H1 (cell line): ENCODE data around the gene PRSS21. TPM values are rescaled to one million over a fixed set of nuclear protein-coding genes. Genes with fewer than 3 reads are reported as not detected.

Source experiments
- CTCF ChIA-PET: fragments of 300-600 bp; sonication (Branson Sonifier 250); formaldehyde crosslinking; loops from one replicate; lab custom pipeline; 2021; ENCODE audit not compliant: partially characterized antibody; lab: Charles Lee
- POLR2A ChIA-PET: fragments of 300-600 bp; sonication (Branson Sonifier 250); formaldehyde crosslinking; loops from one replicate; lab custom pipeline; 2021; ENCODE audit warnings: inconsistent platforms; ENCODE audit not compliant: partially characterized antibody; lab: Charles Lee
- DNase-seq, 2 experiments: peaks; one replicate each; pipeline versions ENCODE4 v3.0.0 to v3.0.0-alpha.2; 2010 to 2022; ENCODE audit warnings: low spot score in 2 of 2, low read depth in 1 of 2, mixed read lengths in 1 of 2
- FAIRE-seq: peaks from 2 replicates; lab custom pipeline; 2011; peaks lifted over from hg19 to GRCh38; lab: Jason Lieb, UNC
- H2AFZ ChIP-seq: 2 replicates; pipeline ENCODE4 v1.8.1; 2012; ENCODE audit warnings: low read length, inconsistent platforms
- H2AK5ac ChIP-seq: 2 replicates; pipeline ENCODE4 v1.6.1; 2013; ENCODE audit warnings: low read depth, low read length
- H2BK120ac ChIP-seq: replicated peaks from 2 replicates; pipeline ENCODE3; 2013; ENCODE audit warnings: low read depth, low read length, inconsistent platforms
- H2BK12ac ChIP-seq: 2 replicates; pipeline ENCODE4 v1.6.1; 2013; ENCODE audit warnings: low read depth, low read length
- H2BK15ac ChIP-seq: 2 replicates; pipeline ENCODE4 v1.6.1; 2013; ENCODE audit warnings: low read length
- H2BK20ac ChIP-seq: 2 replicates; pipeline ENCODE4 v1.6.1; 2013; ENCODE audit warnings: low read length
- H2BK5ac ChIP-seq: 2 replicates; pipeline ENCODE4 v1.6.1; 2013; ENCODE audit warnings: low read depth, low read length
- H3K14ac ChIP-seq: 2 replicates; pipeline ENCODE4 v1.6.1; 2013; ENCODE audit warnings: inconsistent platforms; ENCODE audit not compliant: insufficient read length
- H3K18ac ChIP-seq: 2 replicates; pipeline ENCODE4 v1.6.1; 2013; ENCODE audit warnings: low read length; ENCODE audit errors: extremely low read depth
- H3K23ac ChIP-seq: 2 replicates; pipeline ENCODE4 v1.6.1; 2013; ENCODE audit warnings: inconsistent platforms; ENCODE audit not compliant: insufficient read length
- H3K23me2 ChIP-seq: 2 replicates; pipeline ENCODE4 v1.6.1; 2013; ENCODE audit warnings: low read depth, low read length
- H3K27ac ChIP-seq: 2 replicates; pipeline ENCODE4 v1.6.1; 2011; ENCODE audit warnings: low read depth, low read length, inconsistent platforms
- H3K27me3 ChIP-seq, 4 experiments: replicated peaks in 1 of 4; 1 replicate in 1 of 4; 2 replicates in 3 of 4; pipeline versions ENCODE4 v1.6.1 to v1.8.1; 2011 to 2013; ENCODE audit warnings: low read length in 3 of 4, mild to moderate bottlenecking in 3 of 4, inconsistent platforms in 2 of 4, mixed read lengths in 2 of 4, moderate library complexity in 1 of 4; ENCODE audit not compliant: control insufficient read depth in 3 of 4, insufficient read depth in 3 of 4; ENCODE audit errors: extremely low read depth in 1 of 4
- H3K36me3 ChIP-seq, 4 experiments: 2 replicates each; pipeline versions ENCODE4 v1.6.1 to v1.8.1; 2011 to 2013; ENCODE audit warnings: mild to moderate bottlenecking in 4 of 4, low read length in 3 of 4, moderate library complexity in 2 of 4, control low read depth in 1 of 4, inconsistent platforms in 1 of 4; ENCODE audit not compliant: insufficient read depth in 4 of 4, control insufficient read depth in 2 of 4
- H3K4ac ChIP-seq: replicated peaks from 2 replicates; pipeline ENCODE3; 2013; ENCODE audit warnings: low read length, low read depth, mixed read lengths, inconsistent platforms; ENCODE audit not compliant: insufficient read length
- H3K4me1 ChIP-seq, 4 experiments: replicated peaks in 1 of 4; 1 replicate in 1 of 4; 2 replicates in 3 of 4; pipeline versions ENCODE4 v1.6.1 to v1.8.1; 2011 to 2013; ENCODE audit warnings: low read length in 3 of 4, inconsistent platforms in 2 of 4, mixed read lengths in 1 of 4; ENCODE audit not compliant: insufficient read depth in 4 of 4, control insufficient read depth in 3 of 4
- H3K4me2 ChIP-seq, 2 experiments: 2 replicates each; pipeline versions ENCODE4 v1.6.1 to v1.8.1; 2011 to 2013; ENCODE audit warnings: low read depth in 2 of 2, low read length in 2 of 2, control low read depth in 1 of 2, inconsistent platforms in 1 of 2, mild to moderate bottlenecking in 1 of 2; ENCODE audit not compliant: insufficient read depth in 1 of 2
- H3K4me3 ChIP-seq, 4 experiments: fragments of 200-600, 300-600 bp in 1 of 4; sonication (generic), shearing (Covaris generic), sonication (Bioruptor Twin) in 1 of 4; 2 replicates each; pipeline versions ENCODE4 v1.5.1 to v1.8.1; 2011 to 2016; ENCODE audit warnings: low read length in 4 of 4, low read depth in 3 of 4, control low read depth in 2 of 4, inconsistent platforms in 2 of 4, mild to moderate bottlenecking in 2 of 4, mixed read lengths in 1 of 4, moderate library complexity in 1 of 4; ENCODE audit not compliant: insufficient read depth in 2 of 4; ENCODE audit errors: extremely low read depth in 1 of 4
- H3K56ac ChIP-seq: replicated peaks from 2 replicates; pipeline ENCODE3; 2013; ENCODE audit warnings: low read depth, mild to moderate bottlenecking, mixed read lengths, low read length, inconsistent platforms; ENCODE audit not compliant: insufficient read length
- H3K79me1 ChIP-seq: 2 replicates; pipeline ENCODE4 v1.6.1; 2013; ENCODE audit warnings: low read depth, low read length, control low read depth
- H3K79me2 ChIP-seq, 2 experiments: 2 replicates each; pipeline versions ENCODE4 v1.6.1 to v1.8.1; 2012 to 2013; ENCODE audit warnings: low read length in 2 of 2, mild to moderate bottlenecking in 2 of 2, inconsistent platforms in 1 of 2; ENCODE audit not compliant: insufficient read depth in 2 of 2, control insufficient read depth in 1 of 2
- H3K9ac ChIP-seq, 4 experiments: replicated peaks in 1 of 4; 1 replicate in 1 of 4; 2 replicates in 3 of 4; pipeline versions ENCODE4 v1.6.1 to v1.8.1; 2011 to 2013; ENCODE audit warnings: low read depth in 3 of 4, low read length in 3 of 4, control low read depth in 2 of 4, mild to moderate bottlenecking in 2 of 4, moderate library complexity in 2 of 4, inconsistent platforms in 1 of 4; ENCODE audit errors: extremely low read depth in 1 of 4
- H3K9me3 ChIP-seq, 2 experiments: 2 replicates each; pipeline versions ENCODE4 v1.6.1 to v1.8.1; 2012 to 2013; ENCODE audit warnings: mild to moderate bottlenecking in 2 of 2, moderate library complexity in 2 of 2, control low read depth in 1 of 2, inconsistent platforms in 1 of 2, low read depth in 1 of 2, low read length in 1 of 2, mixed read lengths in 1 of 2; ENCODE audit not compliant: insufficient read depth in 2 of 2
- H4K20me1 ChIP-seq, 2 experiments: replicated peaks in 1 of 2; 2 replicates each; pipeline versions ENCODE3 to v1.8.1; 2011 to 2013; ENCODE audit warnings: inconsistent platforms in 2 of 2, low read length in 2 of 2, mild to moderate bottlenecking in 1 of 2; ENCODE audit not compliant: insufficient read depth in 2 of 2, control insufficient read depth in 1 of 2
- H4K5ac ChIP-seq: 2 replicates; pipeline ENCODE4 v1.6.1; 2013; ENCODE audit warnings: low read length, low read depth, mixed read lengths, inconsistent platforms; ENCODE audit not compliant: insufficient read length
- H4K8ac ChIP-seq: 2 replicates; pipeline ENCODE4 v1.8.0; 2013; ENCODE audit warnings: mild to moderate bottlenecking, moderate library complexity, low read length, inconsistent platforms; ENCODE audit not compliant: insufficient read depth; ENCODE audit errors: extremely low read depth
- H4K91ac ChIP-seq: replicated peaks from 2 replicates; pipeline ENCODE3; 2013; ENCODE audit warnings: low read length, mixed read lengths, inconsistent platforms; ENCODE audit not compliant: insufficient read length
- CEBPB ChIP-seq: IDR thresholded peaks from 2 replicates; pipeline ENCODE4 v1.6.1; 2012; ENCODE audit warnings: low read depth, low read length
- CHD1 ChIP-seq: IDR thresholded peaks from 2 replicates; pipeline ENCODE4 v1.6.1; 2012; ENCODE audit warnings: low read depth, low read length, improper control_type of control experiment
- EZH2 ChIP-seq: fragments of 200-600 bp; sonication (generic); IDR thresholded peaks from 2 replicates; pipeline ENCODE4 v1.7.1; 2012; ENCODE audit warnings: low read depth, mild to moderate bottlenecking, moderate library complexity, low read length, inconsistent platforms; ENCODE audit not compliant: severe bottlenecking
- HDAC6 ChIP-seq: IDR thresholded peaks from one replicate; pipeline ENCODE4 v1.7.1; 2012; ENCODE audit warnings: low read depth, mild to moderate bottlenecking, inconsistent platforms, low read length, moderate library complexity
- MAFK ChIP-seq: IDR thresholded peaks from 2 replicates; pipeline ENCODE4 v1.6.1; 2012; ENCODE audit warnings: low read depth, mild to moderate bottlenecking, improper control_type of control experiment, low read length
- NRF1 ChIP-seq: IDR thresholded peaks from 2 replicates; pipeline ENCODE4 v1.6.1; 2011; ENCODE audit warnings: mild to moderate bottlenecking, low read depth, low read length, improper control_type of control experiment
- RAD21 ChIP-seq, 2 experiments: IDR thresholded peaks in 1 of 2; conservative IDR thresholded peaks in 1 of 2; 2 replicates each; pipeline ENCODE4 v1.6.1; 2011; ENCODE audit warnings: low read depth in 2 of 2, low read length in 2 of 2, improper control_type of control experiment in 1 of 2, inconsistent platforms in 1 of 2, mild to moderate bottlenecking in 1 of 2, moderate library complexity in 1 of 2
- RFX5 ChIP-seq: IDR thresholded peaks from 2 replicates; pipeline ENCODE4 v1.6.1; 2011; ENCODE audit warnings: low read depth, low read length, improper control_type of control experiment, borderline replicate concordance
- SIRT6 ChIP-seq: IDR thresholded peaks from one replicate; pipeline ENCODE4 v1.7.1; 2012; ENCODE audit warnings: low read length, inconsistent platforms
- SIX5 ChIP-seq: IDR thresholded peaks from 2 replicates; pipeline ENCODE4 v1.6.1; 2011; ENCODE audit warnings: mild to moderate bottlenecking, low read depth, low read length
- WGBS, 2 experiments: shearing (Covaris generic) in 1 of 2; methylation state at CpG; one replicate each; pipeline versions ENCODE4 v1.1.6 to v1.1.7; 2013 to 2015; ENCODE audit warnings: low lambda C conversion rate in 2 of 2, mixed read lengths in 2 of 2, inconsistent platforms in 1 of 2, low coverage in 1 of 2, missing lambda C conversion rate in 1 of 2; ENCODE audit not compliant: insufficient replicate concordance in 2 of 2, insufficient coverage in 1 of 2, insufficient read length in 1 of 2; ENCODE audit errors: extremely low coverage in 1 of 2, missing lambda C conversion rate in 1 of 2; 5-methylcytosine and 5-hydroxymethylcytosine counted together
- polyA plus RNA-seq, 7 experiments: library from polyadenylated mRNA; depleted of rRNA in 3 of 7; stranded (reverse) in 5 of 7; unstranded in 2 of 7; fragments of >200 nt in 5 of 7; fragments of 200-250 nt in 2 of 7; gene quantifications; 1 replicate in 5 of 7; 2 replicates in 1 of 7; 4 replicates in 1 of 7; pipeline versions ENCODE4 v1.2.1 to v1.2.3, GENCODE V29; 2011 to 2013; ENCODE audit warnings: missing spikeins in 2 of 7, mixed read lengths in 2 of 7
- total RNA-seq: library from RNA; stranded (reverse); fragmentation: NEBNext Ultra II Directional; extraction: Animal tissue kit (Norgen Biotek cat#: 25700); gene quantifications from 2 replicates; pipeline ENCODE4 v1.2.1, GENCODE V29; 2021

PRSS21 gene
- total and polyA plus RNA-seq, 2 of the 8 experiments (the other 6 are each of a cell fraction or from before 2014, with no cell fraction given) = 0.76 to 1.0 TPM

DNA sequence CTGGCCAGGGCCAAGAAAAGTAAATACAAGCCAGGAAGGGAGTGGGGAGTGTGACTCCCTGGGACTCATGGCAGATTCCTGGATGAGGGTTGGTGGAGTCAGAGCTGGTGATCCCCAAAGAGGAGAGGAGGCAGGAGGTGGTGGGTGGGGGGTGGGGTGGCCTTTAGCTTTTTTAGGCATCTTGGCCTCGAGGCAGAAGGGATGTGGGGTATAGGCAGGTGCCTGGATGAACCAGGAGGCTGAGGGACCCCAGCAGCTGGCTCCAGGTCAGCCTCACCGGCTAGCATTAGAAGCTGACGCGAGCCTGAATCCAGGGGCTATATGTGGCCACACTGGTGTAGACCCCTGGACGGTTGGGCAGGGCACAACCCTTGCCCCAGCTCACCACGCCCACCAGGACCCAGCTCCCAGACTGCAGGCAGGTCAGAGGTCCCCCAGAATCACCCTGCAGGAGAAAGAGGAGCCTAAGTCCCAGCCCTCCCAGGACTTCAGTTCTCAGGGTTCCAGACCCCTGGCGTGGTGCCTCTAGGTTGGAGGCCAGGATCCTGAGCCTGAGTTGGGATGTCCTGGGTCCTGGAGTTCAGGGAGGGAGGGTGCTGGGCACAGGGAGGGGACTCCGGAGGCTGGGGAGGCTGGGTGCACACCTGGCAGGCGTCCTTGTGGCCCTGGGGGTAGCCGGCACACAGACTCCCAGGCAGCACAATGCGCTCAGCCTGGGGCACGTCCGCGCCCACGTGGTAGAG is 32.5 kb upstream of the PRSS21 start:
- Histone ChIP-seq H3K4ac (no peak overlapping the region), H2BK120ac (no peak overlapping the region), H2BK20ac (no peak overlapping the region), H3K23me2 (no peaks in the 10 kb centered on the region; the same call in 1 of the 2 replicates), H2BK12ac (no peak overlapping the region), H3K4me2 (no peak overlapping the region; a peak in 1 of 4 replicates), H3K4me3 (no peak overlapping the region; a peak in 1 of 8 replicates), H3K36me3 (no peaks in the 10 kb centered on the region), H4K8ac (peak overlapping the region; percentile 68; the same call in 1 of the 2 replicates), H4K5ac (no peak overlapping the region), H2AK5ac (no peak overlapping the region), H3K79me1 (no peaks in the 10 kb centered on the region; the same call in 1 of the 2 replicates), H3K9ac (no peak overlapping the region; a peak in 1 of 7 replicates), H3K56ac (no peak overlapping the region), H4K91ac (no peak overlapping the region), H3K23ac (no peak overlapping the region), H3K9me3 (no peaks in the 10 kb centered on the region), H3K27ac (no peak overlapping the region), H3K27me3 (peaks cover 0 to 3% (median 0%) of the 10 kb centered on the region in 4 experiments; a peak in 2 of 7 replicates), H2AFZ (no peak overlapping the region), H4K20me1 (no peaks in the 10 kb centered on the region), H3K79me2 (no peaks in the 10 kb centered on the region), H3K14ac (no peak overlapping the region), H3K18ac (no peak overlapping the region), H2BK15ac (no peak overlapping the region), H3K4me1 (peaks cover 0 to 3% (median 2%) of the 10 kb centered on the region in 4 experiments; a peak in 1 of 7 replicates), H2BK5ac (no peak overlapping the region)
- ChIA-PET CTCF (interaction anchor here (0.6 to 1.7 kb wide), 8 partner anchors 16 to 533 kb away, joined by 3 to 7 read pairs (median 4); no protein-coding TSS in a partner anchor), POLR2A (interaction anchor here (0.5 to 2.8 kb wide), 12 partner anchors 7 to 818 kb away, joined by 3 to 28 read pairs (median 4); partner anchors contain the start of genes ELOB, RNF151 and SRRM2)
- TF ChIP-seq MAFK = no peak
- no peak for TF ChIP-seq EZH2
- no peak for TF ChIP-seq RAD21 (IDR thresholded peaks at IDR 0.05 in 1 of 2, conservative IDR thresholded peaks at IDR 0.05 in 1 of 2; ENCODE audit: low read depth in 2 of 2, low read length in 2 of 2)
- TF ChIP-seq HDAC6 = no peak
- no peak for TF ChIP-seq CHD1
- no peak for TF ChIP-seq RFX5
- TF ChIP-seq NRF1 = no peak
- TF ChIP-seq SIRT6 = no peak
- no peak for TF ChIP-seq CEBPB
- no peak for TF ChIP-seq SIX5
- DNase-seq (no peak), FAIRE-seq (no peak)
- 80% methylated on average over 14 of the region's 15 CpGs; no CpG with 5 or more reads in 1 of the 2 experiments for WGBS, 2 experiments
